HCT116 (cell line): ENCODE data around the gene PSMG3. TPM values are rescaled to one million over a fixed set of nuclear protein-coding genes. Genes with fewer than 3 reads are reported as not detected.

ENCODE experiments used
- ATAC-seq: fragments of 200-7000 bp; cut with Tn5 transposase; 2 replicates; pipeline ENCODE4 v1.9.1; 2020; ENCODE audit warnings: mild to moderate bottlenecking, moderate library complexity
- BruUV-seq: library from RNA; stranded (reverse); fragments of 400-500 nt; replicated peaks from 2 replicates; lab custom pipeline; 2021; lab: Mats Ljungman, UMichigan
- CTCF ChIA-PET: fragments of 300-600 bp; sonication (Branson Sonifier 250); formaldehyde crosslinking; loops from one replicate; lab custom pipeline; 2021; ENCODE audit warnings: antibody characterized with exemption; lab: Charles Lee
- POLR2A ChIA-PET: fragments of 300-600, 350-600 bp; sonication (Branson Sonifier 250); formaldehyde crosslinking; loops from one replicate; lab custom pipeline; 2021; ENCODE audit warnings: antibody characterized with exemption; lab: Charles Lee
- RAD21 ChIA-PET, 2 experiments: fragments of 300-600 bp; sonication (Branson Sonifier 250); formaldehyde crosslinking; loops; one replicate each; lab custom pipeline; 2023; ENCODE audit warnings: low total read pairs in 2 of 2; ENCODE audit not compliant: uncharacterized antibody in 2 of 2, unreplicated experiment in 2 of 2, low non-redundant PET in 1 of 2; lab: Charles Lee
- DNase-seq: peaks from one replicate; pipeline ENCODE4 v3.0.0-alpha.2; 2010; ENCODE audit warnings: low read depth, low spot score
- H2AFZ ChIP-seq: fragments of 200-600 bp; shearing (Covaris generic), sonication (generic); 2 replicates; pipeline ENCODE4 v1.6.1; 2017; ENCODE audit warnings: low read depth, mixed run types, mixed read lengths, antibody characterized with exemption, low read length; ENCODE audit not compliant: poor library complexity, severe bottlenecking
- H3K27ac ChIP-seq: 2 replicates; pipeline ENCODE4 v1.5.1; 2012; ENCODE audit warnings: low read depth, low read length
- H3K27me3 ChIP-seq: fragments of 200-600 bp; sonication (generic); 2 replicates; pipeline ENCODE4 v1.6.1; 2016; ENCODE audit warnings: mixed run types, low read length, mixed read lengths; ENCODE audit not compliant: insufficient read depth
- H3K36me3 ChIP-seq, 2 experiments: fragments of 200-500 bp in 1 of 2; fragments of 200-600 bp in 1 of 2; sonication (Bioruptor generic) in 1 of 2; sonication (generic) in 1 of 2; 2 replicates each; pipeline versions ENCODE4 v1.5.1 to v1.6.1; 2014 to 2016; ENCODE audit warnings: low read length in 2 of 2, inconsistent platforms in 1 of 2, mixed read lengths in 1 of 2, mixed run types in 1 of 2; ENCODE audit not compliant: insufficient read depth in 2 of 2, control insufficient read depth in 1 of 2
- H3K4me1 ChIP-seq, 2 experiments: fragments of 200-600 bp in 1 of 2; sonication (generic) in 1 of 2; 2 replicates each; pipeline versions ENCODE4 v1.5.1 to v1.6.1; 2012 to 2017; ENCODE audit warnings: low read length in 2 of 2, inconsistent platforms in 1 of 2, mild to moderate bottlenecking in 1 of 2, mixed read lengths in 1 of 2, mixed run types in 1 of 2, moderate library complexity in 1 of 2; ENCODE audit not compliant: insufficient read depth in 2 of 2, control insufficient read depth in 1 of 2
- H3K4me2 ChIP-seq: fragments of 200-600 bp; sonication (generic); 2 replicates; pipeline ENCODE4 v1.6.1; 2017; ENCODE audit warnings: mixed run types, low read length, mixed read lengths
- H3K4me3 ChIP-seq, 2 experiments: fragments of 200-600 bp in 1 of 2; sonication (generic) in 1 of 2; replicated peaks in 1 of 2; 2 replicates each; pipeline ENCODE4 v1.5.1; 2011 to 2016; ENCODE audit warnings: low read length in 2 of 2, control low read depth in 1 of 2, low read depth in 1 of 2, mild to moderate bottlenecking in 1 of 2, mixed read lengths in 1 of 2, mixed run types in 1 of 2
- H3K79me2 ChIP-seq: fragments of 200-600 bp; sonication (generic); 2 replicates; pipeline ENCODE4 v1.6.1; 2017; ENCODE audit warnings: mild to moderate bottlenecking, mixed run types, low read length, moderate library complexity, mixed read lengths; ENCODE audit not compliant: insufficient read depth
- H3K9ac ChIP-seq: fragments of 200-600 bp; sonication (generic); 2 replicates; pipeline ENCODE4 v1.6.1; 2016; ENCODE audit warnings: low read length, mixed read lengths
- H3K9me2 ChIP-seq: fragments of 200-600 bp; sonication (generic), shearing (Covaris generic); 2 replicates; pipeline ENCODE4 v1.6.1; 2017; ENCODE audit warnings: mixed run types, mild to moderate bottlenecking, moderate library complexity; ENCODE audit not compliant: insufficient read depth
- H3K9me3 ChIP-seq, 2 experiments: fragments of 200-500 bp in 1 of 2; fragments of 200-600 bp in 1 of 2; sonication (Bioruptor generic) in 1 of 2; sonication (generic) in 1 of 2; 2 replicates each; pipeline ENCODE4 v1.6.1; 2014 to 2017; ENCODE audit warnings: low read length in 2 of 2, mixed read lengths in 2 of 2, inconsistent platforms in 1 of 2, low read depth in 1 of 2, mild to moderate bottlenecking in 1 of 2, mixed run types in 1 of 2, moderate library complexity in 1 of 2; ENCODE audit not compliant: control insufficient read depth in 1 of 2, insufficient read depth in 1 of 2
- H4K20me1 ChIP-seq: fragments of 200-600 bp; sonication (generic), shearing (Covaris generic); 2 replicates; pipeline ENCODE4 v1.6.1; 2017; ENCODE audit warnings: mixed run types, mild to moderate bottlenecking, moderate library complexity; ENCODE audit not compliant: insufficient read depth
- CEBPB ChIP-seq: IDR thresholded peaks from 2 replicates; pipeline ENCODE4 v1.6.1; 2012; ENCODE audit warnings: low read depth
- EGR1 ChIP-seq: IDR thresholded peaks from 2 replicates; pipeline ENCODE4 v1.6.1; 2012; ENCODE audit warnings: low read depth
- FOSL1 ChIP-seq: IDR thresholded peaks from 2 replicates; pipeline ENCODE4 v1.6.1; 2012; ENCODE audit warnings: low read depth
- POLR2AphosphoS5 ChIP-seq: IDR thresholded peaks from 2 replicates; pipeline ENCODE4 v1.6.1; 2011; ENCODE audit warnings: mild to moderate bottlenecking, low read depth, low read length, moderate library complexity
- SRF ChIP-seq: IDR thresholded peaks from 2 replicates; pipeline ENCODE4 v1.6.1; 2012; ENCODE audit warnings: low read depth
- ZFX ChIP-seq: fragments of 450-650 bp; IDR thresholded peaks from 2 replicates; pipeline ENCODE4 v1.6.1; 2017
- ZNF274 ChIP-seq: fragments of 200-500 bp; sonication (Bioruptor generic); IDR thresholded peaks from 2 replicates; pipeline ENCODE4 v1.6.1; 2014; ENCODE audit warnings: mild to moderate bottlenecking, low read depth, low read length, inconsistent platforms
- intact Hi-C: fragments of 100-400 bp; cut with micrococcal nuclease; formaldehyde crosslinking; loops from 2 replicates; pipeline ENCODE4 v1.10.0; 2022
- total RNA-seq: library from RNA; stranded (reverse); gene quantifications from one replicate; pipeline ENCODE4 v1.2.1, GENCODE V29; 2021; ENCODE audit not compliant: unreplicated experiment
- TF ChIP-seq, protein P1 (sequence below), 3 experiments: fragments of 200-600 bp in 1 of 3; sonication (generic) in 1 of 3; IDR thresholded peaks in 2 of 3; conservative IDR thresholded peaks in 1 of 3; 2 replicates each; pipeline ENCODE4 v1.5.1; 2012 to 2017; ENCODE audit warnings: low read depth in 2 of 3, low read length in 2 of 3, antibody characterized with exemption in 1 of 3, borderline replicate concordance in 1 of 3, control low read depth in 1 of 3, mild to moderate bottlenecking in 1 of 3, mixed read lengths in 1 of 3, mixed run types in 1 of 3, moderate library complexity in 1 of 3; ENCODE audit not compliant: insufficient read depth in 1 of 3

The PSMG3 gene
- total RNA-seq, 1 experiment from 2014 or later = 60.9 TPM

DNA sequence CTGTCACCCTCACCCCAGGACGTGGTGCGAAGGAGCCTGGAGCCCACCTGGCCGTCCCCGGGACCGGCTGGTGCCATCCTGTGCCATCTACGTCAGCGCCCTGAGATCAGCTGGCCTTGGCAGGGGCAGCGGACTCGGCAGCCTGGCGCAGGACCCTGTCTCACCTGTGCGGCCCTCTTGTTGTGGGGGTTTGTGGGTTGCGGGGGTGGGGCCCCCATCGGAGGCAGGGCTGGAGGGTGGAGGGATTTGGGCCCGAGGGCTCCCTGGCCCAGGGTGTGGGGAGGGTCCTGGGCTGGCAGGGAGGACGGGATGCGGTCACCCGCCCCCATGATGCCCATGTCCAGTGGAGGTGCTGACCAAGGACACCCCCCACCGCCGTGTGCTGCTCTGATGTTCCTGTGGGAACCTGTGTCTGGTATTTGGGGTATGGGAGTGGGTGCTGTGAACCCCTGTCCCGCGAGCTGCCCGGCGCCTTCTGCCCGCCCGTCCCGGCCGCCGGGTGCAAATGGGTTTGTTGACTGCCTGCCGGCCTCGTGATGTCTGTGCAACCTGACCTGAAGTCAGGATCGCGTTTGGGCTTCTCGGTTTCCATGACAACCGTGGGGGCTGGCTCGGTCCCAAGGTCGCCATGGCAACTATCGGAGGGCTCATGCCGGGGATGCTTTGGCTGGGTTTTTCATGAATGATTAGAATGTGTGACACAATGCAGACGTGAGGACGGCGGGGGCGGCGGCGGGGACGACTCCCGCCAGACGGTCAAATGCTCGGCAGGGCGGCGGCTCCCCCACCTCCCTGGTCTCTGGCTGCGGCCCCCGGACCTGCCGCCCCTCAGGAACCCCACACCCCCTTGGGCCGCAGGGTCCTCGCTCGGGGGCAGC lies 32.1 kb downstream of the PSMG3 start:
- no peaks in the 10 kb centered on the region for H3K9me2 ChIP-seq
- H3K36me3 ChIP-seq = peaks cover 11 to 25% of the 10 kb centered on the region in 2 experiments; a peak in 3 of 4 replicates
- H3K9me3 ChIP-seq = no peaks in the 10 kb centered on the region
- peak overlapping the region; percentile 82 for H3K4me2 ChIP-seq
- TF ChIP-seq ZNF274 = no peak
- TF ChIP-seq ZFX = no peak
- TF ChIP-seq CEBPB = no peak
- TF ChIP-seq POLR2AphosphoS5 = no peak
- TF ChIP-seq EGR1 = no peak
- no peak for TF ChIP-seq SRF
- no peak for TF ChIP-seq FOSL1
- TF ChIP-seq, protein P1, sequence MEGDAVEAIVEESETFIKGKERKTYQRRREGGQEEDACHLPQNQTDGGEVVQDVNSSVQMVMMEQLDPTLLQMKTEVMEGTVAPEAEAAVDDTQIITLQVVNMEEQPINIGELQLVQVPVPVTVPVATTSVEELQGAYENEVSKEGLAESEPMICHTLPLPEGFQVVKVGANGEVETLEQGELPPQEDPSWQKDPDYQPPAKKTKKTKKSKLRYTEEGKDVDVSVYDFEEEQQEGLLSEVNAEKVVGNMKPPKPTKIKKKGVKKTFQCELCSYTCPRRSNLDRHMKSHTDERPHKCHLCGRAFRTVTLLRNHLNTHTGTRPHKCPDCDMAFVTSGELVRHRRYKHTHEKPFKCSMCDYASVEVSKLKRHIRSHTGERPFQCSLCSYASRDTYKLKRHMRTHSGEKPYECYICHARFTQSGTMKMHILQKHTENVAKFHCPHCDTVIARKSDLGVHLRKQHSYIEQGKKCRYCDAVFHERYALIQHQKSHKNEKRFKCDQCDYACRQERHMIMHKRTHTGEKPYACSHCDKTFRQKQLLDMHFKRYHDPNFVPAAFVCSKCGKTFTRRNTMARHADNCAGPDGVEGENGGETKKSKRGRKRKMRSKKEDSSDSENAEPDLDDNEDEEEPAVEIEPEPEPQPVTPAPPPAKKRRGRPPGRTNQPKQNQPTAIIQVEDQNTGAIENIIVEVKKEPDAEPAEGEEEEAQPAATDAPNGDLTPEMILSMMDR (IDR thresholded peaks at IDR 0.05 in 2 of 3, conservative IDR thresholded peaks at IDR 0.05 in 1 of 3; ENCODE audit: borderline replicate concordance in 1 of 3, insufficient read depth in 1 of 3, low read depth in 2 of 3, low read length in 2 of 3) = no peak
- TF ChIP-seq, all 23 proteins: peak for 0
- no peak overlapping the region for H2AFZ ChIP-seq
- CTCF ChIA-PET = interaction anchor here (1.4 kb wide), 1 partner anchor 18 kb away, joined by 10 read pairs; the partner anchor contains the start of gene TMEM184A
- H3K27me3 ChIP-seq = no peaks in the 10 kb centered on the region
- no peak for DNase-seq
- intact Hi-C loops = loop anchor here (1.0 kb wide), 2 partner anchors 19 to 33 kb away; partner anchors contain the start of genes INTS1 and TMEM184A
- no peaks in the 10 kb centered on the region; the same call in 1 of the 2 replicates for H4K20me1 ChIP-seq
- peak overlapping the region; percentile 79 for H3K9ac ChIP-seq
- peak overlapping the region; percentile 38 to 49 for H3K4me3 ChIP-seq
- peaks cover 43 to 54% of the 10 kb centered on the region in 2 experiments for H3K4me1 ChIP-seq
- peak overlapping the region; percentile 83 for H3K27ac ChIP-seq
- no TSS peak for BruUV-seq
- peaks cover 73% of the 10 kb centered on the region for H3K79me2 ChIP-seq
- RAD21 ChIA-PET = interaction anchor here in 1 of 2 experiments (0.7 kb wide), 1 partner anchor 18 kb away, joined by 3 read pairs; the partner anchor contains the start of gene TMEM184A
- peak; percentile 14; the same call in 1 of the 2 replicates for ATAC-seq
- POLR2A ChIA-PET = interaction anchor here (0.8 kb wide), 2 partner anchors 18 to 31 kb away, joined by 3 to 5 read pairs; partner anchors contain the start of gene TMEM184A
